Caco-2 (cell line): ENCODE results near the gene COMMD7. TPM values are rescaled to one million over a fixed set of nuclear protein-coding genes. Genes with fewer than 3 reads are reported as not detected.
A peak's percentile ranks its signal among the peaks of the same experiment; 100 is the strongest.

Source experiments
- BruUV-seq: library from RNA; stranded (reverse); fragments of 400-500 nt; replicated peaks from 2 replicates; lab custom pipeline; 2021; lab: Mats Ljungman, UMichigan
- CTCF ChIA-PET: fragments of 300-600 bp; sonication (Branson Sonifier 250); formaldehyde crosslinking; loops from one replicate; lab custom pipeline; 2022; ENCODE audit warnings: antibody characterized with exemption; lab: Charles Lee
- POLR2A ChIA-PET: fragments of 300-600 bp; sonication (Branson Sonifier 250); formaldehyde crosslinking; loops from one replicate; lab custom pipeline; 2022; ENCODE audit warnings: antibody characterized with exemption; lab: Charles Lee
- DNase-seq, 2 experiments: peaks; one replicate each; pipeline versions ENCODE4 v3.0.0 to v3.0.0-alpha.2; 2020 to 2022
- H3K27me3 ChIP-seq: replicated peaks from 2 replicates; pipeline ENCODE4 v1.6.0; 2011; ENCODE audit warnings: low read length; ENCODE audit not compliant: control insufficient read depth, insufficient read depth
- H3K36me3 ChIP-seq: 2 replicates; pipeline ENCODE4 v1.5.1; 2011; ENCODE audit warnings: low read length; ENCODE audit not compliant: control insufficient read depth, insufficient read depth
- H3K4me1 ChIP-seq: fragments of 250-450 bp; sonication (Bioruptor Pico); 2 replicates; pipeline ENCODE4 v1.5.1; 2020; ENCODE audit warnings: mild to moderate bottlenecking
- H3K4me3 ChIP-seq: 2 replicates; pipeline ENCODE4 v1.5.1; 2011; ENCODE audit warnings: low read depth, mild to moderate bottlenecking, control low read depth, low read length
- H3K9me3 ChIP-seq: fragments of 250-450 bp; sonication (Bioruptor Pico); 2 replicates; pipeline ENCODE4 v1.5.1; 2020; ENCODE audit warnings: mild to moderate bottlenecking, moderate library complexity
- H3K27ac Mint-ChIP-seq: one replicate; pipeline ENCODE4 v1.8.0; 2022; ENCODE audit warnings: mixed read lengths; ENCODE audit not compliant: unreplicated experiment
- H3K27me3 Mint-ChIP-seq: one replicate; pipeline ENCODE4 v1.8.0; 2022; ENCODE audit warnings: mixed read lengths; ENCODE audit not compliant: insufficient read depth, unreplicated experiment
- H3K36me3 Mint-ChIP-seq: one replicate; pipeline ENCODE4 v1.8.0; 2022; ENCODE audit warnings: mild to moderate bottlenecking, mixed read lengths; ENCODE audit not compliant: insufficient read depth, unreplicated experiment
- H3K4me1 Mint-ChIP-seq: one replicate; pipeline ENCODE4 v1.8.0; 2022; ENCODE audit warnings: low read depth, mixed read lengths; ENCODE audit not compliant: unreplicated experiment
- H3K4me3 Mint-ChIP-seq: one replicate; pipeline ENCODE4 v1.8.0; 2022; ENCODE audit warnings: mild to moderate bottlenecking, moderate library complexity, mixed read lengths; ENCODE audit not compliant: unreplicated experiment
- H3K9me3 Mint-ChIP-seq: one replicate; pipeline ENCODE4 v1.8.0; 2022; ENCODE audit warnings: mixed read lengths; ENCODE audit not compliant: unreplicated experiment
- intact Hi-C: fragments of 100-400 bp; cut with micrococcal nuclease; formaldehyde crosslinking; loops from one replicate; pipeline ENCODE4 v1.10.0; 2022; ENCODE audit not compliant: unreplicated experiment
- total RNA-seq: library from RNA; stranded (reverse); gene quantifications from 2 replicates; pipeline ENCODE4 v1.2.3, GENCODE V29; 2022
- TF ChIP-seq, protein P1 (sequence below), 2 experiments: fragments of 200-600 bp in 1 of 2; IDR thresholded peaks; 1 replicate in 1 of 2; 2 replicates in 1 of 2; pipeline versions ENCODE4 v1.5.1 to v1.8.0; 2011 to 2022; ENCODE audit warnings: antibody characterized with exemption in 1 of 2, control low read depth in 1 of 2, inconsistent platforms in 1 of 2, low read depth in 1 of 2, low read length in 1 of 2, mild to moderate bottlenecking in 1 of 2, moderate library complexity in 1 of 2; ENCODE audit not compliant: insufficient read depth in 1 of 2, severe bottlenecking in 1 of 2, unreplicated experiment in 1 of 2

Gene COMMD7
- total RNA-seq, 1 experiment from 2014 or later = 160 TPM

DNA sequence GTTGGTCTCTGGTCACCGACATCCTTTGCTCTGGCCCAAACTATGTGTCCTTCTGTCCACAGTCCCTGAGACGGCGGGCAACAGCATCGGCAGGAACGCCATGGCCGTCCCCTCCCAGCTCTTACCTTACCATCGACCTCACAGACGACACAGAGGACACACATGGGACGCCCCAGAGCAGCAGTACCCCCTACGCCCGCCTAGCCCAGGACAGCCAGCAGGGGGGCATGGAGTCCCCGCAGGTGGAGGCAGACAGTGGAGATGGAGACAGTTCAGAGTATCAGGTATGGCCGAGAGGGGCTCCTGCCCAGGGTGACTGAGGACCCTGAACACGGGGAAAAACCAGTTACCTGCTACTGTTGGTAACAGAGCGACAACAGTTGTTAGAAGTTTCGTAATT, 43.9 kb upstream of the COMMD7 start:
- CTCF ChIA-PET = no interaction called here
- intact Hi-C loops = no loop called here
- H3K27ac Mint-ChIP-seq = no peak overlapping the region
- Histone ChIP-seq H3K9me3 (no peaks in the 10 kb centered on the region), H3K36me3 (peaks cover 15% of the 10 kb centered on the region), H3K27me3 (no peaks in the 10 kb centered on the region), H3K4me3 (no peak overlapping the region), H3K4me1 (peaks cover 8% of the 10 kb centered on the region; the same call in 1 of the 2 replicates)
- H3K36me3 Mint-ChIP-seq = peaks cover 95% of the 10 kb centered on the region
- H3K27me3 Mint-ChIP-seq = no peaks in the 10 kb centered on the region
- DNase-seq = no peak
- no TSS peak for BruUV-seq
- POLR2A ChIA-PET = interaction anchor here (0.6 kb wide), 1 partner anchor 42 kb away, joined by 4 read pairs; no protein-coding TSS in a partner anchor
- no peaks in the 10 kb centered on the region for H3K9me3 Mint-ChIP-seq
- TF ChIP-seq, protein P1, sequence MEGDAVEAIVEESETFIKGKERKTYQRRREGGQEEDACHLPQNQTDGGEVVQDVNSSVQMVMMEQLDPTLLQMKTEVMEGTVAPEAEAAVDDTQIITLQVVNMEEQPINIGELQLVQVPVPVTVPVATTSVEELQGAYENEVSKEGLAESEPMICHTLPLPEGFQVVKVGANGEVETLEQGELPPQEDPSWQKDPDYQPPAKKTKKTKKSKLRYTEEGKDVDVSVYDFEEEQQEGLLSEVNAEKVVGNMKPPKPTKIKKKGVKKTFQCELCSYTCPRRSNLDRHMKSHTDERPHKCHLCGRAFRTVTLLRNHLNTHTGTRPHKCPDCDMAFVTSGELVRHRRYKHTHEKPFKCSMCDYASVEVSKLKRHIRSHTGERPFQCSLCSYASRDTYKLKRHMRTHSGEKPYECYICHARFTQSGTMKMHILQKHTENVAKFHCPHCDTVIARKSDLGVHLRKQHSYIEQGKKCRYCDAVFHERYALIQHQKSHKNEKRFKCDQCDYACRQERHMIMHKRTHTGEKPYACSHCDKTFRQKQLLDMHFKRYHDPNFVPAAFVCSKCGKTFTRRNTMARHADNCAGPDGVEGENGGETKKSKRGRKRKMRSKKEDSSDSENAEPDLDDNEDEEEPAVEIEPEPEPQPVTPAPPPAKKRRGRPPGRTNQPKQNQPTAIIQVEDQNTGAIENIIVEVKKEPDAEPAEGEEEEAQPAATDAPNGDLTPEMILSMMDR (IDR thresholded peaks at IDR 0.05; ENCODE audit: insufficient read depth in 1 of 2, low read depth in 1 of 2, low read length in 1 of 2, severe bottlenecking in 1 of 2, unreplicated experiment in 1 of 2) = peak in 1 of 2 experiments; percentile 16
- H3K4me3 Mint-ChIP-seq = no peak overlapping the region
- no peaks in the 10 kb centered on the region for H3K4me1 Mint-ChIP-seq

DNA sequence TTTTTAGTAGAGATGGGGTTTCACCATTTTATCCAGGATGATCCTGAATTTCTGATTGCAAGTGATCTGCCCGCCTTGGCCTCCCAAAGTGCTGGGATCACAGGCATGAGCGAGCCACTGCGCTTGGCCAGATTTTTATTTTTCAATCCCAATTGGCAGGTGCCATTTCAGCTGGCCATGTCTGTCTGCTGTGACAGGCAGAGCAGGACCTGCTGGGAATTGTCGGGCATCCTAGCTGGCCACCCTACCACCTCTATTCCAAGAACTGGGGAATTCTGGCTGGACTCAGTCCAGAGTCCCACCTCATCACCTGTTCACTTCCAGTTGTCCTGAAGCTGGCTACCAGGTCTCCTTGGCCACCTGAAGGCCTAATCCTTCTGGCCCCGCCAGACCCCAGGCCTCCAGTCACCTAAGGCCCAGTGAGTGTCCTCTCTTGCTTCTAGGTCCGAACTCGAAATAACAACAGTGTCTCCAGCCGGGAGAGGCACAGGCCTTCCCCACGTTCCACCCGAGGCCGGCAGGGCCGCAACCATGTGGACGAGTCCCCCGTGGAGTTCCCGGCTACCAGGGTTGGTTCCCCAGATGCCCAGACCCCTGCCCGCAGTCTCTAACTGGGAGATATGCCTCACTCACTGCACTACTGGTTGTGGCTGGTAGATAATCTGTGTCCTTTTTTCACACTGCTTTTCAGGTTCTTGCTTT, 42.9 kb upstream of the COMMD7 start:
- TF ChIP-seq, protein P1 (IDR thresholded peaks at IDR 0.05; ENCODE audit: insufficient read depth in 1 of 2, low read depth in 1 of 2, low read length in 1 of 2, severe bottlenecking in 1 of 2, unreplicated experiment in 1 of 2) = no peak
- Mint-ChIP-seq H3K4me1 (no peaks in the 10 kb centered on the region), H3K9me3 (no peaks in the 10 kb centered on the region), H3K4me3 (no peak overlapping the region), H3K27me3 (no peaks in the 10 kb centered on the region), H3K36me3 (peaks cover 93% of the 10 kb centered on the region), H3K27ac (no peak overlapping the region)
- POLR2A ChIA-PET = no interaction called here
- intact Hi-C loops = no loop called here
- no peaks in the 10 kb centered on the region; the same call in 1 of the 2 replicates for H3K4me1 ChIP-seq
- CTCF ChIA-PET = no interaction called here
- no peaks in the 10 kb centered on the region for H3K9me3 ChIP-seq
- no peaks in the 10 kb centered on the region for H3K27me3 ChIP-seq
- BruUV-seq = no TSS peak
- peaks cover 10% of the 10 kb centered on the region for H3K36me3 ChIP-seq
- no peak for DNase-seq
- no peak overlapping the region for H3K4me3 ChIP-seq

DNA sequence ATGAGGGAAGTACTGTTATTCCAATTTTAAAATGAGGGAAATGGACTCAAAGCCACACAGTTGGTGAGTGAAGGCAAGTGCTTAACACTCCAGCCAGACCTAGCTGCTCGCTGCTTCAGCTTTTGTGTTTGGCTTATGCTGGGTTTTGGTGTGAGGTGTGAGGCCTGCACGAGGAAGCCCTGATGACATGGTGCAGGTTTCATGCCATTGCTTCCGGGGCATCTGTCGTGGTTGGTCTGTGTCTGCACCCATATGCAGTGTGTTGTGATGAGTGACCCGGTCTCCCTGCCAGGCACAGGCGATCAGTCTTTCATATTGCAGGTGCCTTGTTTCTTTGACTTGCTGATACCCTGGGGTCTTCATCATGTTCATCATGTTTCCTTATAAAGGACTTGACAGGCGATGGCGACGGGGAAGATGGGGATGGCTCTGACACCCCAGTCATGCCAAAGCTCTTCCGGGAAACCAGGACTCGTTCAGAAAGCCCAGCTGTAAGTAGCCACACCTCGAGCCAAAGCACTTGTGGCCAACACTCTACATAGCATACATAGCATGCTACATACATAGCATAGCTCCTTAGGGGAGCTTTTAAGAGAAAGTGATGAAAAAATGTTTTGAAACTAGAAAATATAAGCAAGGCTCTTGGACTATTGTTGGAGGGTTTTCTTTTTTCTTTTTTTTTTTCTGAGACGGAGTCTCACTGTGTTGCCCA, 41.3 kb upstream of the COMMD7 start:
- H3K4me1 ChIP-seq = no peaks in the 10 kb centered on the region
- intact Hi-C loops = no loop called here
- peaks cover 9% of the 10 kb centered on the region; the same call in 1 of the 2 replicates for H3K36me3 ChIP-seq
- no peak overlapping the region for H3K4me3 ChIP-seq
- ChIA-PET POLR2A (no interaction called here), CTCF (no interaction called here)
- Mint-ChIP-seq H3K27me3 (no peaks in the 10 kb centered on the region), H3K9me3 (no peaks in the 10 kb centered on the region), H3K36me3 (peaks cover 86% of the 10 kb centered on the region), H3K4me3 (no peak overlapping the region), H3K4me1 (no peaks in the 10 kb centered on the region), H3K27ac (no peak overlapping the region)
- H3K9me3 ChIP-seq = no peaks in the 10 kb centered on the region
- TF ChIP-seq, protein P1 (IDR thresholded peaks at IDR 0.05; ENCODE audit: insufficient read depth in 1 of 2, low read depth in 1 of 2, low read length in 1 of 2, severe bottlenecking in 1 of 2, unreplicated experiment in 1 of 2) = no peak
- no peak for DNase-seq
- BruUV-seq = no TSS peak
- no peaks in the 10 kb centered on the region for H3K27me3 ChIP-seq
